AG09319 (cell line): ENCODE measurements around the gene AKAP5.
"Not testable (repeated sequence)": the region's sequence is repeated elsewhere in the genome, so short reads cannot be mapped to it uniquely, and the experiment has no call there.

Experiments used
- DNase-seq: peaks from one replicate; pipeline ENCODE4 v3.0.0-alpha.2; 2010; ENCODE audit warnings: low read depth; ENCODE audit errors: extremely low read depth
- TF ChIP-seq, protein P1 (sequence below): IDR thresholded peaks from 2 replicates; pipeline ENCODE4 v1.5.1; 2011; ENCODE audit warnings: low read depth, mild to moderate bottlenecking, inconsistent platforms, low read length, moderate library complexity

Gene AKAP5

DNA sequence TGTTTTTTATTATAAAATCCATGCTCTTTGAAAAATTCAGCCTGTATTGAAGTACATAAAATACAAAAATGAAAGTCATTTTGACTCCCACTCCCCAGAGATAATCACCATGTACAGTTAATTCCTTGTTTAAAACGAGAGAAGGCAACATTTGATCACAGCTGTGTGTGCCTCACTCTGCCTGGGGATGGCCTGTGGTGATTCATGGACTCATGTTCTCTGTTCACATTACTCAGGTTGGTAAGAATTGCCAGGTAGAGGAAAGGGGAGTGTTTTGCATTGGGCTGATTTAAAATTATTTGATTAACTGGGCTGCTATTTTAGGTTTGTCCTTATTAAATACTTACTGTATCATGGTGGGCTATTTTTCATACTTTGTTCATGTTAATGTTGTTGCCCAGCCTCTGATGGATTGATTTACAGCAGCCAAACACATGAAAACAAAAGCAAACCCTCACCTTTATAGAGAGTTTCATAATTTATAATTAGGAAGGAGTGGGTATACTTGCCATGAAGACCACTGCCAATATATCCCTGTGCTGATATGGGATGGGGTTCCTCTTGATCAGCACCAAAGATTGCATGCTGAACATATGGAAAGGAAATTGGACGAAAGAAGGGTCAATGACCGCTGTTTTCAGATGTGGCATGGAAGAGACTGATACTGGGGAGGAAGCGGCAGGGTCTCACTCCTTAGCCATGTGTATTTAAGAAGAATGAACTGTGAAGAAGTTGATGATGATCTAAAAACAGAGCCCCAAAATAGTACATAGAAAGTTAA is 42.3 kb downstream of the AKAP5 start:
- DNase-seq = no peak

DNA sequence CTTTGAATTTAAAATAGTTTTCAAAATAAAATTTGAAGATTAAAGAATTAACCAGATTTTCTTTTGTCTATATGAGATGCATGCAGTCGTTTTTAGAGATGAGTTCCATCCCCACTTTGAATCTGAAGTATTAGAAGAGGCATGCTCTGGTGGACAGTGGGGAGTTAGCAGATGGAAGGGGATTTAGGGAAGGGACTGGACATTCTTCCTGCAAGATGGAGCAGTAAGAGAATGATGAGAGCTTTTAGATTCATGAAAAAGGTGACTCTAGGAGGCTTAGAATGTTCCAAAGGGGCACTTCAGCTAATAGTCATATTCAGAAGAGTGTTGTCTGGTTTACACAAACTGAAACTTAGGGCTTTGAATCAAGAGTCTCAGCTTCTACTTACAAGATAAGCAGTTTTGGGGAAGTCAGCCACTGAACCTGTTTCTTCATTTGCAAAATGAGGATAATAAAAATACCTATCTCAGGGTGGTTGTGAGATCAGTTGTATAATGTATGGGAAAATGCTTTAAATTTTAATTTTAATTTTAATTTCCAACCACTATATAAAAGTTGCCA is 43.0 kb downstream of the AKAP5 start:
- no peak for DNase-seq
- TF ChIP-seq, protein P1, sequence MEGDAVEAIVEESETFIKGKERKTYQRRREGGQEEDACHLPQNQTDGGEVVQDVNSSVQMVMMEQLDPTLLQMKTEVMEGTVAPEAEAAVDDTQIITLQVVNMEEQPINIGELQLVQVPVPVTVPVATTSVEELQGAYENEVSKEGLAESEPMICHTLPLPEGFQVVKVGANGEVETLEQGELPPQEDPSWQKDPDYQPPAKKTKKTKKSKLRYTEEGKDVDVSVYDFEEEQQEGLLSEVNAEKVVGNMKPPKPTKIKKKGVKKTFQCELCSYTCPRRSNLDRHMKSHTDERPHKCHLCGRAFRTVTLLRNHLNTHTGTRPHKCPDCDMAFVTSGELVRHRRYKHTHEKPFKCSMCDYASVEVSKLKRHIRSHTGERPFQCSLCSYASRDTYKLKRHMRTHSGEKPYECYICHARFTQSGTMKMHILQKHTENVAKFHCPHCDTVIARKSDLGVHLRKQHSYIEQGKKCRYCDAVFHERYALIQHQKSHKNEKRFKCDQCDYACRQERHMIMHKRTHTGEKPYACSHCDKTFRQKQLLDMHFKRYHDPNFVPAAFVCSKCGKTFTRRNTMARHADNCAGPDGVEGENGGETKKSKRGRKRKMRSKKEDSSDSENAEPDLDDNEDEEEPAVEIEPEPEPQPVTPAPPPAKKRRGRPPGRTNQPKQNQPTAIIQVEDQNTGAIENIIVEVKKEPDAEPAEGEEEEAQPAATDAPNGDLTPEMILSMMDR = no peak

More for the DNA sequence above, 42.3 kb downstream of the AKAP5 start:
- TF ChIP-seq, protein P1 = no peak

DNA sequence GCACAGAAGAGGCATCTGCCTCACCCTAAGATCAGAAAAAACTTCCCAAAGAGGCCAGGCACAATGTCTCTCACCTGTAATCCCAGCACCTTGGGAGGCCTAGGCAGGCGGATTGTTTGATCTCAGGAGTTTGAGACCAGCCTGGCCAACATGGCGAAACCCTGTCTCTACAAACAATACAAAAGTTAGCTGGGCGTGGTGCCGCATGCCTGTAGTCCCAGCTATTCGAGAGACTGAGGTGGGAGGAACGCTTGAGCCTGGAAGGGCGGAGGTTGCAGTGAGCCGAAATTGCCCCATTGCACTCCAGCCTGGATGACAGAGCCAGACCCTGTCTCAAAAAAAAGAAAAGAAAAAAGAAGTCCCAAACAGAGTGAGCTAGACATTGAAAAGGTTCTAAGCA is 43.7 kb downstream of the AKAP5 start:
- no peak for DNase-seq
- TF ChIP-seq, protein P1 = no peak

DNA sequence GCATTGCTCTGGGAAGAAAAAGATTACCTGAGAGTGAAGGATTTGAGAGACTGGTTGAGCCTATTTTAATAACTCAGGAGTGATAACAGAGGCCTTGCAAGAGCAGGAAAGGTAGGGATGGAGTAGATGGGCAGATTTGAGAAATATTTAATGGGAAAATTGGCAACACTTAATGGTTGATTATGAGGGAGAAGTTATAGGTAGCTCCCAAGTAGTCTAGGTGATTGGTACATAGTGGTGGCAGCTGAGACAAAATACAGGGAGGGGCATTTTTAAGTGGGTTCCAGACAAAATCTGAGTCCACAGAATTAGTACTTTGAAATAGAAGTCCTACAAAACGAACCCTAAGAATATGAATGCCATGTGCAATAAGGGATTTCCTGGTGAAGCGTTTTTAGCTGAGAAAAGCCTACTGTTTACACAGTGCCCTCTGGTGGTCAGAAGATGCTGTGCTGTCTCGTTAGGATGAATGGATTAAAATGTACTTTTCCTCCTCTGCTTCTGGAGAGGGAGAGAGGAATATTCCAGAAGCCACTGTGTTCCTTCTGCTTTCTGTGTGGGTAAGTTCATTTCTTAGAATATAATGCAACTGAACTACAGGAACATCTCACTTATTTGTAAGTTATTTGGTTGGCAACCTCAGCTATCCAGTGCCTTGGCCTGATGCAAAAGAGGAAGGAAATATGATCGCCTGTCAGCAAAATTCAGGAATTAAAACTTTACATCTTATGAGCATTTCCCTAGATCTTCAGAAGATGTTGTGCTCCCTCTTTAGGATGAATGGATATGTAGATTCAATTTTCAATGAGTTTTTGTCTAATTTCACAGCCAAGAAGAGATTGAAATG is 45.7 kb downstream of the AKAP5 start:
- TF ChIP-seq, protein P1 = peak; percentile 89
- DNase-seq = no peak

DNA sequence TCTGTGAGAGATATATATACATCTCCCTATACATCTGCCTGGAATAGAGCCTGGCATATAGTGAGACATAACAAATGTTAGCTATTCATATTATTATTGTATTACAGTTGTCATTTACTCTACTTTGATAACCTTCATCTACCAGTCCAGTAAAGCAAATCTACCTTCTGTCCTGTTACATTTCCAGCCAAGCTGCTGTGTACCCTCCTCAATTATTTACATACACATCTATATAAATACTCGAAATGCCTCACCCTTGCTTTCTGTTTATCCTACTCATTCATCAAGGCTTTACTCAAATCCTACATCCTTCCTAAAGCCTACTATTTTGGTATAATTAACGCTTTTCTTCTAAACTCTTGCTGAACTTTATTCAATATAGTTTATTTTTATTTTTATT is 48.0 kb downstream of the AKAP5 start:
- TF ChIP-seq, protein P1 = no peak
- DNase-seq = no peak

DNA sequence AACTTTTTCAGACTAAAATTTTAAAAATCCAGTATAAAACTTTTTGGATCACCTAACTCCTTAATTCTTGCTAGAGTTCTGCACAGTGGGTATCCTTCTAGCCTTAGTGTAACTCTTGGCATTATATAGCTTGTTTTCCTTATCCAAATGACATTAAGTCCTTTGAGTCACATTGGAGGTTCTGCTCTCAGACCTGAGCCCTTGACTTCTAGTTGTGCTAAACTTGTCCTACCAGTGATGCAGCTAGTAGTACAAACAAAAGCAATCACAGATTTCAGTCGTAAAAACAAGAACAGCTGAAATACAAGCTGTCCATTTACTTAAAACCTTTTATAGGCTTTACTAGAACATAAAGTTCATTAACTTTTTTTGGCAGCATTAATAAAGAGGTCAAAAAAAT is 49.8 kb downstream of the AKAP5 start:
- TF ChIP-seq, protein P1 = no peak
- DNase-seq = no peak

DNA sequence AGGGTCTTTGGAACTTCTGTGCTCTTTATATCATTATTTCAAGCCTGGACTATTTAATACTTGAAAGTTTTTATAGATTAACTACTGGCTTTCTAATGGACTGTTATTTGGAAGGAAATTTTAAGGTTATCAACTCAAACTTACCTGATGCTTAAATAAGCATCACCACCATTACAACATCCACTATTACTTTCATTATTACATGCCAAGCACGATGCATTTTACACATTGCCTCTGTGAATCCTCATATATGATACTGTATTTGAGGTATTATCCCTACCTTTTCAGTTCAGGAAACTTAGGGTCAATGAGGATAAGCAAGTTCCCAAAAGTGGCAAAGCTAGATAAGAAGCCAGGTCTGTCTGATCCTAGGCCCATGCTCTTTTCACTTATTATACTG is 51.7 kb downstream of the AKAP5 start:
- TF ChIP-seq, protein P1 = no peak
- DNase-seq = no peak

DNA sequence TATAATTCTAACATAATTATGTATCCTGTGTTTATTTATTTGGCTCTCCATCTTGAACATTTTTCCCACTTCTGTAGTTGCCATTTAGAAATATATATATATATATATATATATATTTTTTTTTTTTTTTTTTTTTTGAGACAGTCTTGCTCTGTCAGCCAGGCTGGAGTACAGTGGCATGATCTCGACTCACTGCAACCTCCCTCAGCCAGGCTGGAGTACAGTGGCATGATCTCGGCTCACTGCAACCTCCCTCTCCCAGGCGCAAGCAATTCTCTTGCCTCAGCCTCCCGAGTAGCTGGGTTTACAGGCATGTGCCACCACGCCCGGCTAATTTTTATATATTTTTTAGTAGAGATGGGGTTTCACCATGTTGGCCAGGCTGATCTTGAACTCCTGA is 52.4 kb downstream of the AKAP5 start:
- not testable (repeated sequence) for DNase-seq
